ENCODE results near the gene TMED8. TPM values are rescaled to one million over a fixed set of nuclear protein-coding genes. Genes with fewer than 3 reads are reported as not detected.

Gene TMED8
- total and polyA plus RNA-seq, 10 of the 15 experiments (the other 5 are each of a cell fraction or from before 2014, with no cell fraction given): 7.3 to 39.1 (median 26.1) TPM

GRCh38 chr14:77356899-77357298 lies 20.0 kb downstream of the TMED8 start:
- H2AFZ ChIP-seq (ENCODE audit: control insufficient read depth, low read depth, low read length): no peak overlapping the region
- no peak overlapping the region for H3K4me3 ChIP-seq
- H3K4me1 ChIP-seq (ENCODE audit: control insufficient read depth, insufficient read depth, low read length): peaks cover 5% of the 10 kb centered on the region; the same call in 1 of the 2 replicates
- H3K9ac ChIP-seq (ENCODE audit: control insufficient read depth, insufficient read depth, low read length): no peak overlapping the region
- CTCF ChIA-PET: interaction anchor here (1.1 to 2.1 kb wide), 2 partner anchors 34 to 41 kb away, joined by 3 to 13 read pairs; no protein-coding TSS in a partner anchor
- H4K20me1 ChIP-seq (ENCODE audit: control insufficient read depth, insufficient read depth): no peaks in the 10 kb centered on the region
- H3K27ac ChIP-seq (ENCODE audit: control insufficient read depth, insufficient read depth): no peak overlapping the region
- no peaks in the 10 kb centered on the region; the same call in 2 of the 3 replicates for H3K9me3 ChIP-seq (replicated peaks; ENCODE audit: control insufficient read depth, insufficient read depth, low read length)
- RAD21 ChIA-PET (ENCODE audit: unreplicated experiment): interaction anchor here (1.0 kb wide), 1 partner anchor 8 kb away, joined by 3 read pairs; no protein-coding TSS in a partner anchor
- H3K4me2 ChIP-seq (ENCODE audit: control insufficient read depth, insufficient read depth): no peak overlapping the region
- in situ Hi-C loops (cut with MboI): no loop called here
- FAIRE-seq: no peak
- TF ChIP-seq FOXM1 (IDR thresholded peaks at IDR 0.05; ENCODE audit: low read depth, low read length) (no peak), RAD51 (IDR thresholded peaks at IDR 0.05) (no peak), TCF12 (IDR thresholded peaks at IDR 0.05; ENCODE audit: low read depth, low read length) (no peak), YY1 (IDR thresholded peaks at IDR 0.05; ENCODE audit: low read depth, low read length) (no peak)
- WGBS (ENCODE audit: insufficient coverage, insufficient replicate concordance, low lambda C conversion rate, missing lambda C conversion rate): 87% methylated on average over 4 of the region's 4 CpGs
- intact Hi-C loops (cut with micrococcal nuclease; ENCODE audit: unreplicated experiment): no loop called here
- POLR2A ChIA-PET: interaction anchor here (1.3 kb wide), 1 partner anchor 8 kb away, joined by 4 read pairs; no protein-coding TSS in a partner anchor
- H3K27me3 ChIP-seq (replicated peaks in 1 of 2; ENCODE audit: control insufficient read depth in 2 of 2, insufficient read depth in 2 of 2, low read length in 1 of 2): no peaks in the 10 kb centered on the region
- SMC1A ChIA-PET (ENCODE audit: uncharacterized antibody, unreplicated experiment): interaction anchor here (1.1 kb wide), 2 partner anchors 9 to 15 kb away, joined by 3 read pairs; no protein-coding TSS in a partner anchor
- ATAC-seq: no peak
- H3K36me3 ChIP-seq (ENCODE audit: control insufficient read depth in 2 of 2, insufficient read depth in 2 of 2, low read length in 1 of 2): no peaks in the 10 kb centered on the region
- H3K79me2 ChIP-seq (ENCODE audit: control insufficient read depth, insufficient read depth, low read length): peaks cover 1% of the 10 kb centered on the region
- DNase-seq (ENCODE audit: low read depth, low spot score): no peak
- BruUV-seq (replicated peaks): no TSS peak

- Histone ChIP-seq H2AFZ (ENCODE audit: control insufficient read depth, low read depth, low read length) (no peak overlapping the region), H3K27ac (ENCODE audit: control insufficient read depth, insufficient read depth) (no peak overlapping the region), H3K27me3 (replicated peaks in 1 of 2; ENCODE audit: control insufficient read depth in 2 of 2, insufficient read depth in 2 of 2, low read length in 1 of 2) (no peaks in the 10 kb centered on the region), H3K9me3 (replicated peaks; ENCODE audit: control insufficient read depth, insufficient read depth, low read length) (no peaks in the 10 kb centered on the region), H3K4me2 (ENCODE audit: control insufficient read depth, insufficient read depth) (no peak overlapping the region), H3K36me3 (ENCODE audit: control insufficient read depth in 2 of 2, insufficient read depth in 2 of 2, low read length in 1 of 2) (0 out of 4 replicates have a peak, but pooled peaks cover 0 to under 1% of the 10 kb centered on the region in 2 experiments), H3K4me1 (ENCODE audit: control insufficient read depth, insufficient read depth, low read length) (no peaks in the 10 kb centered on the region), H3K79me2 (ENCODE audit: control insufficient read depth, insufficient read depth, low read length) (no peaks in the 10 kb centered on the region; the same call in none of the 2 replicates), H3K4me3 (no peak overlapping the region), H4K20me1 (ENCODE audit: control insufficient read depth, insufficient read depth) (no peaks in the 10 kb centered on the region), H3K9ac (ENCODE audit: control insufficient read depth, insufficient read depth, low read length) (no peak overlapping the region)
- ChIA-PET POLR2A (no interaction called here), RAD21 (ENCODE audit: unreplicated experiment) (interaction anchor here (1.0 kb wide), 1 partner anchor 9 kb away, joined by 3 read pairs; no protein-coding TSS in a partner anchor), SMC1A (ENCODE audit: uncharacterized antibody, unreplicated experiment) (interaction anchor here (0.6 to 1.1 kb wide), 4 partner anchors 15 to 554 kb away, joined by 3 read pairs; no protein-coding TSS in a partner anchor), CTCF (interaction anchor here (0.6 kb wide), 1 partner anchor 425 kb away, joined by 3 read pairs; no protein-coding TSS in a partner anchor)
- DNase-seq (ENCODE audit: low read depth, low spot score): no peak
- no peak for ATAC-seq
- in situ Hi-C loops (cut with MboI) (no loop called here), intact Hi-C loops (cut with micrococcal nuclease; ENCODE audit: unreplicated experiment) (no loop called here)
- FAIRE-seq: no peak
- BruUV-seq (replicated peaks): no TSS peak
- 100% methylated on average over 4 of the region's 4 CpGs for WGBS (ENCODE audit: insufficient coverage, insufficient replicate concordance, low lambda C conversion rate, missing lambda C conversion rate)
- no peak for TF ChIP-seq RCOR1 (conservative IDR thresholded peaks at IDR 0.05; ENCODE audit: low read depth, low read length)
- no peak for TF ChIP-seq MXI1 (IDR thresholded peaks at IDR 0.05; ENCODE audit: low read depth, low read length)
- TF ChIP-seq PKNOX1 (IDR thresholded peaks at IDR 0.05): no peak
- no peak for TF ChIP-seq STAT1 (conservative IDR thresholded peaks at IDR 0.05)
- no peak for TF ChIP-seq ZBTB40 (IDR thresholded peaks at IDR 0.05; ENCODE audit: borderline replicate concordance)
- TF ChIP-seq PAX8 (IDR thresholded peaks at IDR 0.05): no peak
- TF ChIP-seq SPI1 (IDR thresholded peaks at IDR 0.05; ENCODE audit: borderline replicate concordance, insufficient read depth, low read depth, low read length): no peak
These were observed 21.1 kb downstream of the TMED8 start for GRCh38 chr14:77355811-77356210.
